ENCODE data around the gene SLC9C2.
"Not testable (repeated sequence)": the region's sequence is repeated elsewhere in the genome, so short reads cannot be mapped to it uniquely, and the experiment has no call there.

DNA sequence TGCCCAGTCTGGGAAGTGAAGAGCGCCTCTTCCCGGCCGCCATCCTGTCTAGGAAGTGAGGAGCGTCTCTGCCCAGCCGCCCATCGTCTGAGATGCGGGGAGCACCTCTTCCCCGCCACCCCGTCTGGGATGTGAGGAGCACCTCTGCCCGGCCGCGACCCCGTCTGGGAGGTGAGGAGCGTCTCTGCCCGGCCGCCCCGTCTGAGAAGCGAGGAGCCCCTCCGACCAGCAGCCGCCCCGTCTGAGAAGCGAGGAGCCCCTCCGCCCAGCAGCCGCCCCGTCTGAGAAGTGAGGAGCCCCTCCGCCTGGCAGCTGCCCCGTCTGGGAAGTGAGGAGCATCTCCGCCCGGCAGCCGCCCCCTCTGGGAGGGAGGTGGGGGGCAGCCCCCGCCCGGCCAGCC is 10.2 kb upstream of the SLC9C2 start:
- not testable (repeated sequence) for TF ChIP-seq POLR2A (IDR thresholded peaks at IDR 0.05); EP300 (IDR thresholded peaks at IDR 0.05; ENCODE audit: low read depth)
